GOT3 (cell line): ENCODE data around the gene UMODL1.

Experiments
- DNase-seq: peaks from one replicate; lab custom pipeline; 2025; ENCODE audit warnings: mixed read lengths; lab: John Stamatoyannopoulos, UW

Gene UMODL1

DNA sequence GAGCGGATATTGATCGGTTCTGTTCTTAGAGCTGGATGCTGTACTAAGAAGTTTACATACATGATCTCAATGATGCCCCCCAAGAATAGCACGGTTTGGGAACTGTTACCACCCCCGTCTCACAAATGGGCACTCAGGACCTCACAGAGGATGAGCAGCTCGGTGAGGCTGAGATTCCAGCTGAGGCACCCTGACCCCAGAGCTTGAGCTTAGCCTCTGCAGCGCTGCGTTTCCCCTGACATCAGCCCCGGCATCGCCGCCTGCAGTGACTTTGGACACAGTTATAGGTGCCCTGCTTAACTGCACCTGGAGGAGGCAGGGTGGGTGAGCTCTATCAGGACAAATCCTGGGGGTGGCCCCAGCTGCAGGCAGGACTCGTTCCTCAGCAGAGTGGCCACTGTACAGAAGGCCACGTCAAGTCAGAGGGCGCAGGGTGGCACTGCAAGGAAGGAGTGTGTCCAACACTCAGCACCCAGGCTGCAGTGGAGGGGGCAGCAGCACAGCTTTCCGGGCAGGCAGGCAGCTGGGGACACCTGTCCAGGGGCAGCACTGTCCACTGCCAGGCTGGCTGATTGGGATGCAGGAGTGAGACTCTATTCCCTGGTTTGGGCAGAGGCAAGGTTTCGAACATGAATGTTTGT lies 82.0 kb downstream of the UMODL1 start:
- DNase-seq = no peak

DNA sequence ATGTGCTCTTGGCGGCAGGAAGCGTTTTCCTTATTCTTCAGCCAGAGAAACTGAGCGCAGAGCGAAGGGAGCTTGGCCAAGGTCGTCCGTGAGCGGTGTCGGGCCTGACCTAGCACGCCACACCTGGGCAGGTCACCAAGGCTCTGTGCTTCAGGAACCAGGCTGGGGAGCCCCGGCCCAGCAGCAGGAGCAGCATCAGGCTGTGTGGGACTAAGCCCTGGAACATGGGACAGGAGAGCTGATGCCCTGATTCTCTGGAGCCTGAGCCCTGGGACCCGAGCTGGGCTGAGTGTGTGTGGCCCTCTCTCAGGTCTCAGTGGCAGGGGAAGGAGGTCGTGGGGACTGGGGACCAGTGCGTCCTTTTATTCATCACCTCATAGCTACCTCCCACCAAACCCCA lies 82.6 kb downstream of the UMODL1 start:
- DNase-seq = no peak

DNA sequence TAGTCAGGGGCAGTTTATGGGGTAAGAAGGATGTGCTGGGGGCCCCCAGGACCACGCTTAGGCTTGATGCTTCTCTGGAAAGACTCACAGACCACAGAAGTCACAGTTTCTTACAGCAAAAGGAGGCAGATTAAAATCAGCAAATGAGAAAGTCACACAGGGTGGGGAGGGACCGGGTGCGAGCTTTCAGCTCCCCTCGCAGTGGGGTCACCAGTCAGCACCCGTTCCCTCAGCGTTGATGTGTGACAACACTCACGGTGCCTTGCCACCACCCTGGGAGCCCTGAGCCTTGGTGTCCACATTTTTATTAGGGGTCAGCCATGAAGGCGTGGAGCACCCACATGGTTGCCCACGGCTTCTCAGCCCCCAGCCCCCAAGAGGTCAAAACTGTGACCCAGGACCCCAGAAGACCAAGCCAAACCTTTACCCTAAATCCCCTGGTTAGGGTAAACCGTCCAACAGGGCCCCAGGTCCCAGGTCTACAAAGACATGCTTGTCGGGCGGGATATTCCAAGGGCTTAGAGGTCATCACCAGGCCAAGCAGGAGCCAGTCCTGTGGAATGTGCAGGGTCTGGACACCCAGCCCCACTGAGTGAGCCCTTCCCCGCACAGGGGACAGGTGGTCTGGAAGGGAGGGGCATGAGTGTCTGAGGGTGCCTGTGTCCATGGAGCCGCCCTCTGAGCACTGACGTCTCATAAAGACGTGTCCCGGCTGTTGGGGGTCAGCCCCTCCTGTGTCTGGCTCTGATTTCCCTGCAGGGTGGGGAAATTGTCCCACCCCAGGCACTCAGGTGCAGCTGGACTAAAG lies 83.3 kb downstream of the UMODL1 start:
- DNase-seq = no peak

DNA sequence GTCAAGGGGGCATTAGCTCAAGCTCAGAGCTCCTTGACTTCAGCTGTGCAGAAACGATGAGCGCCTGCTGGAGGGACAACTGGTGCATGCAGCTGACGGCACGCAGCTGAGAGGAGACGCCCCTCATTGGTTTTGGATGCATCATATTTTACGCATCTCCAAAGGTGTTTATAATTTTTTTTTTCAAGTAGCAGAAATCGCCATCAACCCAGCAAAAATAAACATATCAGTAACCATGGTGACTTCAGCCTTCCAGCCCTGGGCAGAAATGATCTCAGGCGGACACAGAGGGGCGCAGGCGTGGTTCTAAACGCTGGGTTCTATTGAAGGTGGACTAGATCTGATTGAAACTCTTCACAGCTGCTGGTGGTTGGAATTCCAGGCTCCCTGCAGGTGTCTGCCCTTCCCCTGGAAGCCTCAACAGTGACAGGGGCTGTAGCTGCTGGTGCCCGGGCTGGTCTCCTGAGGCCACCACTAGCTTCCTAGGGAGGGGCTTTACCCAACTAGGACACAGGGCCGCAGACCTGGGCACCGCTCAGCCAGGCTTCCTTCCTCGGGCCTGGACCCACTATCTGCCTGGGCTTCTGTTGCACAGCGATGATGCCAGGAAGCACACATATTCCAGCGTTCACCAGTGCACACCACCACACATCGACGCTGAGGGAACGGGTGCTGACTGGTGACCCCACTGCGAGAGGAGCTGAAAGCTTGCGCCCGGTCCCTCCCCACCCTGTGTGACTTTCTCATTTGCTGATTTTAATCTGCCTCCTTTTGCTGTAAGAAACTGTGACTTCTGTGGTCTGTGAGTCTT lies 84.1 kb downstream of the UMODL1 start:
- no peak for DNase-seq

DNA sequence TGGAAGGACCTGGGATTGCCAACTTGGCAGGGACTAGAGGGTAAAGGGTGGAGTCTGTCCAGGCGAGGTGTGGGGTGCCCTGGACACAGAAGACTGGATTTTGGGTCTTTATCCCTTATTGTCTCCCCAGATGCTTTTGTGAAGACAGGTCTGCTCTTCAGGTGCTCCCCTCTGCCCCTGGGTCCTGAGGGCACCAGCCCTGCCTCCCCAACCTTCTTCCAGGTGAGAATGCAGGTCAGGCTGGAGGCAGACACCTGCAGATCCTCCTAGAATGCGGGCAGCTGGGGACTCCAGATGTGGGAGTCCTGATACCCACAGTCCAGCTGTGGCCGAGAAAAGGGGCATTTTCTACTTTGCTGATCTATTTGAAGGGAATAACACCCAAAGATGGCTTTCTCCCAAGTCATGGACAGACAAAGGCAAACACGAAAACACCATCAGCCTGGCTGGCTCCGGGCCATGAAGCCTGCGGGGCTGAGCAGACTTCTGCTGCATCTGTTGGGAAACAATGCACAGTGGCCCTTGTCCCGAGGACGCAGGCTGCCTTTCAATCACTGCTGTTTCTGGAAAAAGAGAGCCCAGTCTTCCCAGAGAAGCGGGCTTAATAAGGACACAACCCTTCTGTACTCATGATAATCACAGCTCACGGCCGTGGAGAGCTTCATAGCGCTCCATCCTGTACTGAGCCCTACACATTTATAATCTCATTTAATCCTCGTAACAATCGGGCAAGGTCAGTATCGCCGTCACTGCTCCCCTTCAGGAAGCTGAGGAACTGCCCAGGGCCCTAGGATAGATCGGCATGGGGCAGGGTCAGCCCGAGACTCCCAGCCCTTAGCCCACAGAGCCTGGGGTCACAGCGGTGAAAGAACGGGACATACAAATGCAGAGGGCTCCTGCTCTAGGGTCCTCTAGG lies 85.8 kb downstream of the UMODL1 start:
- no peak for DNase-seq

DNA sequence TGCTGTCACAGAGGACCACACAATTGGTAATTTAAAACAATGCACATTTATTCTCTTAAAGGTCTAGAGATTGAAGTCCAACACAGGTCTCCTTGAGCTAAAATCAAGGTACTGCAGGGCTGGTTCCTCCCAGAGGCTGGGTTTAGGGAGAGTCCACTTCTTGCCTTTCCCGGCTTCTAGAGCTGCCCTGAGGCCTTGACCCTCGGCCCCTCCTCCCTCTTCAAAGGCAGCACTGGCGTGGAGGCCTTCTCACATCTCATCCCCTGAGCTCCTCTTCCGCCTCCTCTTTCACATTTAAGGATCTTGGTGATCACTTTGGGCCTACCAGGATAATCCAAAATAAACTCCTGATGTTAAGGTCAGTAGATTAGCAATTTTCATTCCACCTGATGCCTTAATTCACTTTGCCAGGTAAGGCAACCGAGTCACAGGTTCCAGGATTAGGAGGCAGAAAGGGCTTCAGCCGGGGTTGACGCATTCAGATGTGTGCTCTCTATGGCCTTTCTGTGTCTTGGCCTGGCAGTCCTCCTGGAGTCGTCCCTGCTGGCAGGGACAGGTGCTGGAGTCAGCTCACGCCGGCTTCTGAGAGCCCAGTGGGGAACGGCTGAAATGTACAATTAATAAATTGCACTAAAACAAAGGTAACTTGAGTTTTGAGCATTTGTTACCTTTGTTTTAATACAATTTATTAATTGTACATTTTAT lies 86.6 kb downstream of the UMODL1 start:
- DNase-seq = no peak

DNA sequence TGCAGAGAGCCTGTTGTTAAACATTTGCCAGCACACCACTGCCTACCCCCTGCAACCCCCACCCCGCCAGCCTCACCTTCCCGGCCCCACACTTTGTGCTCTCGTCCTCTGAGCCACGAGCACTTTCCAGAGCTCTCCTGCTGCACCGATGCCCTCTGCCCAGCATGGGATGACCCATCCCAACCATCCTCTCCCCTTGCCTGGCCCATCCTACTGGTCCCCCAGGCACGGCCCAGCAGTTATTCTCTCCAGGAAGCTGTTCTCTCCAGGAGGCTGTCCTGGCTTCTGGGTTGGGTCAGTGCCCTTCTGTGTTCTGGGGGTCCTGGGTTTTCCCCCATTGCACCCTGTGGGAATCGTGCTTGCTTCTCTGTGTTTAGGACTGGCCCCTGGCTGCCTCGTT lies 87.7 kb downstream of the UMODL1 start:
- DNase-seq = no peak

DNA sequence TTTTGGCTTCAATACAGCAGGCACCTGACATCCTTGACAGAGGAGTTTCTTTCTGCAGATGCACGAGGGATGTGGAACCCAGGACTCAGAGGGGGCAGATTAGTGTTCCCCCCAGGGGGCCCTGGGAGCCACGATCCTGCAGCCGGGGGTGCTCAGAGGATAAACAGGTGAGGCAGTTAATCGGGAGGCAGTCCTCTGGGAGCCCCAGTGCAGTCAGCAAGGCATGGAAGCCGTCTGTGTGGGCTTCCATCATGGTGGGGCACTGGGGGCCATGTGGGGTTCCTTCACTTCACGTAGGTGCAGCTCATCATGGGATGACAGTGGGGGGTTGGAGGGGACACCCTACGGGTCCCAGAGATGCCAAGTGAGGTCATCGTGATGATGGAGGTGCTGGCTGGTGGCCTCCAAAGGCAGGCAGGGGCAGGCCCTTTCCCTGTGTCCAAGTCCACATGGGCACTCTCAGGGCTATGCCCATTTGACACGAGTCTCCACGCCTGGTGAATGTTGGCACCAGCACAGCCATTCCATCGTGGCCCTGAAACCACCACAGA lies 88.5 kb downstream of the UMODL1 start:
- no peak for DNase-seq

DNA sequence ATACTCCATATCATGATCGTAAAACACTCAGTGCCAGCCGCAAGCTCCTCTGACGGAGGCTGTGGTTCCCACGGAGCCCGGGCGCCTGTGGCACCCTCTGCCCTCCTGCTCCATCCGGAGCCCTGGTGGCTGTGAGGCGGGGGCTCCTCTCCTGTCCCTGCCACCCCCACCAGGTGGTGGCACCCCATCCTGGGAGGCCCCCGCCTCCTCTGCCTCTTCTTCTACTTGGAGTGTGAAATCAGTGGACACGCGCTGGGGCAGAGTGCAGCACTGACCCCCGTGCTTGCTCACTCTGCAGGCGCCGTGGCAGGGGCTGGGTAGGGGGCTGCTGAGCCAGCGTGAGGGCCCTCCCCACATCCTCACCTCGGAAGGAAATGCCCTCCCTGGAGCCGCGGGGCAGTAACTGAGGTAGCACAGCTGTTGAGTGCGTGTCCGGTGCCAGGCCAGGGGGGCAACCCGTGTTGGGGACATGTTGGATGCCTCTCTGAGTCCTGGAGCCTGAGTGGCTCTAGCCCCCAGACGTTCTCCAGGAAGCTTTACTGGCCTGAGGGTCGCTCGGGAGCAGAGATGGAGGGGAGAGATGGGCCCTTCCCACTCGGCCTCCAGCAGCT lies 89.1 kb downstream of the UMODL1 start:
- no peak for DNase-seq

DNA sequence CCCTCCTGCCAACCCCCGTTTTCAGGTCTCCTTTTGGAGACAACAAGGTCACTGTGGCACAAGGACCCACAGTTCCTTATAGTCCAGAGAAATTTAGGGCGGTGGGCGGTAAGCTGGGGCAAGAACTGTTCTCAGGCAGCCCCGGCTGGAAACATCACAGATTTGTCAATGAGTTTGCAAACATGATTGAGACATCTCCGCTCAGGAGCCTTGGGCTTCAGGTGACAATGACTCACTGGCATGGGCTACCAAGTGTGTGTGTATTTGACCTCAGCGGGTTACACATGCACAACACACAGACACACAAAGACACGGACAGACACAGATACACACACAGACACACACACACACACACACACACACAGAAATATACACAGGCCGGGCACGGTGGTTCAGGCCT lies 89.6 kb downstream of the UMODL1 start:
- DNase-seq = no peak

DNA sequence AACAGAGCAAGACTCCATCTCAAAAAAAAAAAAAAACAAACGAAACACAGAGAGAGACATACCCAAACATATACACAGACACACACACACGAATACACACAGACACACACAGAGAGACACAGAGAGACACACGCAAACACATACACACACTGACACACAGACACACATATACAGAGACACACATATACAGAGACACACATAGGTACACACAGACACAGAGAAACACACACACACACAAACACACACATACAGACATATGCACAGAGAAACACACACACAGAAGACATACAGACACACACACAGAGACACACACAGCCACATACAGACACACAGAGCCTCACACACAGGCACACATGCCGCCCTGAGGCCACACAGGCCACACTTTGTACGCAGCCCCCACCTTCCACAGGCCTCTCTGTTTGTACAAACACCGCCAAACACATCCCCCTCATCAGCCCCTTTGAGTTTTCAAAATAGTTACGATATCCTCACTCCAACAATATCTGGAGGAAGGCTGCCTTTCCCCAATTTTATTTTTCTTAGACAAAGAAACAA lies 90.4 kb downstream of the UMODL1 start:
- no peak for DNase-seq

DNA sequence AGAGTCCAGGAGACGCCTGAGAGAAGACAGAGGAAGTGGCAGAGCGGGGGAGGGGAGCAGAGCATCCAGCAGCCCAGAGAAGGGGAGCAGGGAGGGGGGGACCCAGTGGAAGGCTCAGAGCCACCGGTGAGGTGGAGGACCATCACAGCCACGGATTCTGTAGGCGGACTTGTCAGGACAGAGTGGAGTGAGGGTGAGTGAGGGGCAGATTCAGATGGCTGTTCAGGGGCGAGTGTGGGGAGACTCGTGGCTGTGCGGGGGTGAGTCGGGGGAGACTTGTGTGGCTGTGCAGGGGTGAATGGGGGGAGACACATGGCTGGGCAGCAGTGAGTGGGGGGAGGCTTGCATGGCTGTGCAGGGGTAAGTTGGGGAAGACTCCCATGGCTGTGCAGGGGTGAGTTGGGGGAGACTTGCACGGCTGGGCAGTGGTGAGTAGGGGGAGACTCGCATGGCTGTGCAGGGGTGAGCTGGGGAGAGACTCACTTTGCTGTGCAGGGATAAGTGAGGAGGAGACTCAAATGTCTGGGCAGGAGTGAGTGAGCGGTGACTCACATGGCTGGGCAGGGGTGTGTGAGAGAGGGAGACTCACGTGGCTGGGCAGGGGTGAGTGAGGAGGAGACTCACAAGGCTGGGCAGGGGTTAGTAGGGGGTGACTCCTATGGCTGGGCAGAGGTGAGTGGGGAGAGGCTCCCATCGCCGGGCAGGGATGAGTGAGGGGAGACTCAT lies 91.0 kb downstream of the UMODL1 start:
- DNase-seq = no peak

DNA sequence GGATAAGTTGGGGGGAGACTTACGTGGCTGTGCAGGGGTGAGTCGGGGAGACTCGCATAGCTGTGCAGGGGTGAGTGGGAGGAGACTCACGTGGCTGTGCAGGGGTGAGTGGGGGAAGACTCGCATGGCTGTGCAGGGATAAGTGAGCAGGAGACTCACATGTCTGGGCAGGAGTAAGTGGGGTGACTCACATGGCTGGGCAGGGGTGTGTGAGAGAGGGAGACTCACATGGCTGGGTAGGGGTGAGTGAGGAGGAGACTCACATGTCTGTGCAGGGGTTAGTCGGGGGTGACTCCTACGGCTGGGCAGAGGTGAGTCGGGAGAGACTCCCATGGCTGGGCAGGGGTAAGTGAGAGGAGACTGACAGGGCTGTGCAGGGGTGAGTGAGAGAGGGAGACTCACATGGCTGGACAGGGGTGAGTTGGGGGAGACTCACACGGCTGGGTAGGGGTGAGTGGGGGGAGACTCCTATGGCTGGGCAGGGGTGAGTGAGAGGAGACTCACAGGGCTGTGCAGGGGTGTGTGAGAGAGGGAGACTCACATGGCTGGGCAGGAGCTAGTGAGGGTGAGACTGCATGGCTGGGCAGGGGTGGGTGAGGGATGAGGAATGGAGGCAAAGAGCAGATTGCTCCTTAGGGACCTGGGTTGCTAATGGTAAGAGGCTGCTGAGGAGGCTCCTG lies 91.9 kb downstream of the UMODL1 start:
- no peak for DNase-seq

DNA sequence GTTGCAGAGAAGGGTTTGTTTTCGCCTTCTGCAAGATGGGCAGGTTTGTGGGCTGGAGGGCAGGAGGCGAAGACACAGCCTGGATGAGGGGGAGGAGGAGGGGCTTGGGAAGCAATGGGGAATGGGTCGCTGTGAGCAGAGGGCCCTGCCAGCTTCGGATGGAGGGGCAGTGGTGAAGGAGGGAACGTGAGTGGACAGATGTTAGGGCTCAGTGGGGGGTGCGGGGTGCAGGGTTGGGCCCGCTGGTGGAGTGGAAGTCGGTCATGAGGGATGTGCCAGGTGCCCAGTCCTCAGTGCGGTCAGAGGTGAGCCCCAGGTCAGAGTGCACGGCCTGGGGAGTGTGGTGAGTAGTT lies 92.4 kb downstream of the UMODL1 start:
- no peak for DNase-seq

DNA sequence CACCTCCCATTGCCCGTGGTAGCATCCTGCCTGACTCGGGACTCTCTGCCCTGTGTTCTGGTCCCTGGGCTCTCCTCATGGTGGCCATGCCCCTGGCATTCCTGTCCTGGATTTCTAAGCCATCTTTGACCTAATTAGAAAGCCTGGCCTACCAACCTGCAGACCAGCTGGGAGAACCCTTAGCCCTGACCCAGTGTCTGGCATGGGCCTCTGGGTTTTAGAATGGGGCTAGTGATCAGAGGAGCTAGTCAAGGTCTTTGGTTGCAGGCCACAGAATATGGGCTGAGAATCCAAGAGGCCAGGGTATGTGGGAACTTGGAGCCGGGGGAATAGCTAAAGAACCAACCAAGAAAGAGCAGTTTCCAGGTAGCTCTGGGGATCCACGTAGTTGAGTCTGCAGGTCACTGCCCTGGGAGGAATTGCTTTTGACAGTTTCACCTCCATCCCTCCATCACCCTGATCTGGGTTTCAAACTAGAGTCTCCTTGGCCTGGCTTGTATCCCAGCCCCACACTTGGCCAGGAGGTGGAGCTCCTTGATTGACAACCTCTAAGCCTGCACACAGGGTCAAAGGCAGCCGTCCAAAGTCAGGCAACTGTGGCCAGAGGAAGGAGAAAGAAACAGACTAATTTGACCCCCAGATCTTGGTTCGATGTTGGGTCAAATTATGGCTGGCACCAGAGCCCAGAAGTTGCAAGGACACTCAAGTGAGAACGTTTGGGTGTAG lies 93.1 kb downstream of the UMODL1 start:
- no peak for DNase-seq

DNA sequence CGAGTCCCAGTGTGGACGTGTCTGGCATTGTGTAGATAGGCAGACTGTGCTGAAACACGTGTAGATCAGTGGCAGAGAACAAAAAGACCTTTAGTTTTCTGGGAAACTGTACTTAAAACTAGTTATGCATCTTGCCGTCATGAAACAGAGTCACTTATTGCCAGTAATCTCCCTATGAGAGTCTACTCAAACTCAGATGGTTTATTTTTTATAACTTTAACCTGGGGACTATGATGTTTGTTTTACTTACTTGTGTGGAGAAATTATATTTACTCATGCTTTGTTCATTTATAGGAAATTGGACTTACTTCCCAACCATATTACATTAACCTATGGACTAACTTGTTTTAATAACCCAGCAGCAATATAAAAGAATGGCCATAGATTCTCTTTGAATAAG lies 93.7 kb downstream of the UMODL1 start:
- DNase-seq = no peak

DNA sequence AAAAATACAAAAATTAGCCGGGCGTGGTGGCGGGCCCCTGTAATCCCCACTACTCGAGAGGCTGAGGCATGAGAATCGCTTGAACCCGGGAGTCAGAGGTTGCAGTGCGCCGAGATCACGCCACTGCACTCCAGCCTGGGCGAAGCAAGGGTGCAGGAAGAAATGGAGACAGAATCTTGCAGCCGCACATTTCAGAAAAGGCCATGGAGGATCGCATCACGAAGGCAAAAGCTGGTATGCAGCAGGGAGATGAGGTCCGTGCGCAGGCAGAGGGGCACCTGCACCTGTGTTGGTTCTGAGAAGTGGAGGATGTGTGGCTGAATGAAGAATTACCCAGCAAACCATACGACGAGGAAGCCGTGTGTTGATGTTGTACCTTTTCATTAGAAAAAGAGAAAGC lies 94.8 kb downstream of the UMODL1 start:
- DNase-seq = no peak

DNA sequence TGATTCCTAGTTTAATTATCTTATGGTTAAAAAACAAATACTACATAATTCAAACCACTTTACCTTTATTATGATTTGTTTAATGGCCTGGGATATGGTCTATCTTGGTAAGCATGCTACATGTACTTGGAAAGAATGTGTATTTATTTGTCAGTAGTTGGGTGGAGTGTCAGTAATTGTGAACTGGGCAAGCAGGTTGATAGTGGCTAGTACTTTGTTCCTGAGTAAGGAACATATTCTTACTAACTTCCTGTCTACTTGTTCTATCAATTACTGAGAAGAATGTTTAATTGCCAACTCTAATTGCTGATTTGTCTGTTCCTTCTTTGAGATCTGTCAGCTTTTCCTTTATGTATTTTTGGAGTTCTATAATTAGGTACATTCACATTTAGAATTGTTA lies 98.6 kb downstream of the UMODL1 start:
- no peak for DNase-seq
